ENCODE measurements around the gene KCND1.

KCND1 gene

DNA sequence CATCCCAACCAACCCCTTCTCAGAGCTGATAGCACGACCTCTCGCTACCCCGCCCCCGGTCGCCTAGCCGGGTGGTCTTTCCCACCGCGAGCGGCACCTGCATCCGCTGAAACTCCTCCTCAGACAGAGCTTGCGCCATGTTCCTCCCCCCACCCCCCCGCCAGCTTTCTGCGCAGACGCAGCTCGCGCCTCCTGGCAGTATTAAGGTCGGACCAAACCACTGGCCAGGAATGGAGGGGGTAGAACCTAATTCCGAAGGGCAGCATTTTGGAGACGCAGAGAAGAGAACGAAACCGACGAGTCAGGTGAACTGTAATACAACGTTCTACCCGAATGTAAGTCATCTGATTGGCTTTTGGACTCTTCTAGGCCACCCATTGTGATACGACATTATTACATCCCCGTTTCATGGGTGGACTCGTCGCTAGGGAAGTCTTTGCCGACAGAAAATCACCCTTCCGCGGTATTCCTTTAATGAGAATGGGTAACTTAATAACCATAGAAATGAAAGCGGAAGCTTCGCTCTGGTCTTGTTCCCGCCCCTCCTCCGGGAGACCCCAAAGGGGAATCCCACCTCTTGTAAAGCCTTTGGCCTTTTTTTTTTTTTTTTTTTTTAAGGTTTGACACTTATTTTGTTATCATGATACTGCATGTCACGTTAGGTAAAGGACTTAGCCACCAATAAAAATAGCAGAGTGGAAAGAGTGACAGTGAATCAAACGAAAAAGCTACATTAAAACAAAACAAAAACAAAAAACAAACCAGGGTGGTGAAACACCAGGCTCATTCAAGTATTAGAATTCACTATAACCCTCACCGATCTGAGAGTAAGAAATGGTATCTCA lies 30.7 kb upstream of the KCND1 start, which contains the start of gene GRIPAP1 (continued):
- TF ChIP-seq ZNF600 (tag by site-specific recombination; IDR thresholded peaks at IDR 0.05) (no peak), ZNF558 (tag by site-specific recombination; IDR thresholded peaks at IDR 0.05) (no peak; the same call in 1 of the 2 replicates), ZNF311 (tag by site-specific recombination; IDR thresholded peaks at IDR 0.05; ENCODE audit: borderline replicate concordance) (no peak), ZNF530 (tag by site-specific recombination; IDR thresholded peaks at IDR 0.05; ENCODE audit: low read depth) (no peak), ZBTB7A (tag by site-specific recombination; IDR thresholded peaks at IDR 0.05; ENCODE audit: low read depth) (0 out of 2 replicates have a peak, but pooled peaks have one; percentile 43), ZNF133 (tag by site-specific recombination; IDR thresholded peaks at IDR 0.05) (no peak), ZSCAN16 (tag by site-specific recombination; IDR thresholded peaks at IDR 0.05) (no peak), ZNF658 (tag by site-specific recombination; IDR thresholded peaks at IDR 0.05) (no peak), ZNF132 (tag by site-specific recombination; IDR thresholded peaks at IDR 0.05; ENCODE audit: borderline replicate concordance) (no peak), WT1 (tag by site-specific recombination; IDR thresholded peaks at IDR 0.05) (no peak), ZNF175 (tag by site-specific recombination; IDR thresholded peaks at IDR 0.05) (no peak), ZNF221 (tag by site-specific recombination; IDR thresholded peaks at IDR 0.05; ENCODE audit: borderline replicate concordance) (no peak), ZBTB26 (tag by site-specific recombination; optimal IDR thresholded peaks at IDR 0.05) (no peak), ZNF23 (tag by site-specific recombination; IDR thresholded peaks at IDR 0.05; ENCODE audit: borderline replicate concordance) (no peak), ZNF184 (tag by site-specific recombination; IDR thresholded peaks at IDR 0.05) (no peak), PRDM1 (tag by site-specific recombination; IDR thresholded peaks at IDR 0.05) (0 out of 2 replicates have a peak, but pooled peaks have one; percentile 28), ZNF114 (tag by site-specific recombination; IDR thresholded peaks at IDR 0.05) (no peak), ZEB2 (tag by site-specific recombination; IDR thresholded peaks at IDR 0.05) (no peak; the same call in 1 of the 2 replicates), ZXDB (tag by site-specific recombination; IDR thresholded peaks at IDR 0.05) (peak; percentile 84), ZNF239 (tag by site-specific recombination; IDR thresholded peaks at IDR 0.05) (no peak), MEIS1 (CRISPR knock-in tag; IDR thresholded peaks at IDR 0.05; ENCODE audit: borderline replicate concordance) (no peak), KLF16 (tag by site-specific recombination; IDR thresholded peaks at IDR 0.05) (peak; percentile 17; the same call in 1 of the 2 replicates), ZNF157 (tag by site-specific recombination; IDR thresholded peaks at IDR 0.05) (no peak), ZNF791 (tag by site-specific recombination; IDR thresholded peaks at IDR 0.05) (no peak), OSR2 (tag by site-specific recombination; IDR thresholded peaks at IDR 0.05) (no peak)
- TF ChIP-seq, protein P1, sequence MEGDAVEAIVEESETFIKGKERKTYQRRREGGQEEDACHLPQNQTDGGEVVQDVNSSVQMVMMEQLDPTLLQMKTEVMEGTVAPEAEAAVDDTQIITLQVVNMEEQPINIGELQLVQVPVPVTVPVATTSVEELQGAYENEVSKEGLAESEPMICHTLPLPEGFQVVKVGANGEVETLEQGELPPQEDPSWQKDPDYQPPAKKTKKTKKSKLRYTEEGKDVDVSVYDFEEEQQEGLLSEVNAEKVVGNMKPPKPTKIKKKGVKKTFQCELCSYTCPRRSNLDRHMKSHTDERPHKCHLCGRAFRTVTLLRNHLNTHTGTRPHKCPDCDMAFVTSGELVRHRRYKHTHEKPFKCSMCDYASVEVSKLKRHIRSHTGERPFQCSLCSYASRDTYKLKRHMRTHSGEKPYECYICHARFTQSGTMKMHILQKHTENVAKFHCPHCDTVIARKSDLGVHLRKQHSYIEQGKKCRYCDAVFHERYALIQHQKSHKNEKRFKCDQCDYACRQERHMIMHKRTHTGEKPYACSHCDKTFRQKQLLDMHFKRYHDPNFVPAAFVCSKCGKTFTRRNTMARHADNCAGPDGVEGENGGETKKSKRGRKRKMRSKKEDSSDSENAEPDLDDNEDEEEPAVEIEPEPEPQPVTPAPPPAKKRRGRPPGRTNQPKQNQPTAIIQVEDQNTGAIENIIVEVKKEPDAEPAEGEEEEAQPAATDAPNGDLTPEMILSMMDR (tag by site-specific recombination; IDR thresholded peaks at IDR 0.05) = no peak
- TF ChIP-seq, protein P2, sequence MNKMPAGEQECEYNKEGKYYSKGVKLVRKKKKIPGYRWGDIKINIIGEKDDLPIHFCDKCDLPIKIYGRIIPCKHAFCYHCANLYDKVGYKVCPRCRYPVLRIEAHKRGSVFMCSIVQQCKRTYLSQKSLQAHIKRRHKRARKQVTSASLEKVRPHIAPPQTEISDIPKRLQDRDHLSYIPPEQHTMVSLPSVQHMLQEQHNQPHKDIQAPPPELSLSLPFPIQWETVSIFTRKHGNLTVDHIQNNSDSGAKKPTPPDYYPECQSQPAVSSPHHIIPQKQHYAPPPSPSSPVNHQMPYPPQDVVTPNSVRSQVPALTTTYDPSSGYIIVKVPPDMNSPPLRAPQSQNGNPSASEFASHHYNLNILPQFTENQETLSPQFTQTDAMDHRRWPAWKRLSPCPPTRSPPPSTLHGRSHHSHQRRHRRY (tag by site-specific recombination; IDR thresholded peaks at IDR 0.05) = no peak
- TF ChIP-seq, protein P3, sequence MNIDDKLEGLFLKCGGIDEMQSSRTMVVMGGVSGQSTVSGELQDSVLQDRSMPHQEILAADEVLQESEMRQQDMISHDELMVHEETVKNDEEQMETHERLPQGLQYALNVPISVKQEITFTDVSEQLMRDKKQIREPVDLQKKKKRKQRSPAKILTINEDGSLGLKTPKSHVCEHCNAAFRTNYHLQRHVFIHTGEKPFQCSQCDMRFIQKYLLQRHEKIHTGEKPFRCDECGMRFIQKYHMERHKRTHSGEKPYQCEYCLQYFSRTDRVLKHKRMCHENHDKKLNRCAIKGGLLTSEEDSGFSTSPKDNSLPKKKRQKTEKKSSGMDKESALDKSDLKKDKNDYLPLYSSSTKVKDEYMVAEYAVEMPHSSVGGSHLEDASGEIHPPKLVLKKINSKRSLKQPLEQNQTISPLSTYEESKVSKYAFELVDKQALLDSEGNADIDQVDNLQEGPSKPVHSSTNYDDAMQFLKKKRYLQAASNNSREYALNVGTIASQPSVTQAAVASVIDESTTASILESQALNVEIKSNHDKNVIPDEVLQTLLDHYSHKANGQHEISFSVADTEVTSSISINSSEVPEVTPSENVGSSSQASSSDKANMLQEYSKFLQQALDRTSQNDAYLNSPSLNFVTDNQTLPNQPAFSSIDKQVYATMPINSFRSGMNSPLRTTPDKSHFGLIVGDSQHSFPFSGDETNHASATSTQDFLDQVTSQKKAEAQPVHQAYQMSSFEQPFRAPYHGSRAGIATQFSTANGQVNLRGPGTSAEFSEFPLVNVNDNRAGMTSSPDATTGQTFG (tag by site-specific recombination; IDR thresholded peaks at IDR 0.05; ENCODE audit: borderline replicate concordance) = no peak
- TF ChIP-seq, protein P4, sequence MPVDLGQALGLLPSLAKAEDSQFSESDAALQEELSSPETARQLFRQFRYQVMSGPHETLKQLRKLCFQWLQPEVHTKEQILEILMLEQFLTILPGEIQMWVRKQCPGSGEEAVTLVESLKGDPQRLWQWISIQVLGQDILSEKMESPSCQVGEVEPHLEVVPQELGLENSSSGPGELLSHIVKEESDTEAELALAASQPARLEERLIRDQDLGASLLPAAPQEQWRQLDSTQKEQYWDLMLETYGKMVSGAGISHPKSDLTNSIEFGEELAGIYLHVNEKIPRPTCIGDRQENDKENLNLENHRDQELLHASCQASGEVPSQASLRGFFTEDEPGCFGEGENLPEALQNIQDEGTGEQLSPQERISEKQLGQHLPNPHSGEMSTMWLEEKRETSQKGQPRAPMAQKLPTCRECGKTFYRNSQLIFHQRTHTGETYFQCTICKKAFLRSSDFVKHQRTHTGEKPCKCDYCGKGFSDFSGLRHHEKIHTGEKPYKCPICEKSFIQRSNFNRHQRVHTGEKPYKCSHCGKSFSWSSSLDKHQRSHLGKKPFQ (tag by site-specific recombination; IDR thresholded peaks at IDR 0.05) = no peak
- TF ChIP-seq, protein P5, sequence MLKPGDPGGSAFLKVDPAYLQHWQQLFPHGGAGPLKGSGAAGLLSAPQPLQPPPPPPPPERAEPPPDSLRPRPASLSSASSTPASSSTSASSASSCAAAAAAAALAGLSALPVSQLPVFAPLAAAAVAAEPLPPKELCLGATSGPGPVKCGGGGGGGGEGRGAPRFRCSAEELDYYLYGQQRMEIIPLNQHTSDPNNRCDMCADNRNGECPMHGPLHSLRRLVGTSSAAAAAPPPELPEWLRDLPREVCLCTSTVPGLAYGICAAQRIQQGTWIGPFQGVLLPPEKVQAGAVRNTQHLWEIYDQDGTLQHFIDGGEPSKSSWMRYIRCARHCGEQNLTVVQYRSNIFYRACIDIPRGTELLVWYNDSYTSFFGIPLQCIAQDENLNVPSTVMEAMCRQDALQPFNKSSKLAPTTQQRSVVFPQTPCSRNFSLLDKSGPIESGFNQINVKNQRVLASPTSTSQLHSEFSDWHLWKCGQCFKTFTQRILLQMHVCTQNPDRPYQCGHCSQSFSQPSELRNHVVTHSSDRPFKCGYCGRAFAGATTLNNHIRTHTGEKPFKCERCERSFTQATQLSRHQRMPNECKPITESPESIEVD (tag by site-specific recombination; IDR thresholded peaks at IDR 0.05) = no peak

Data from HEK293 (cell line).